Vagina (tissue), 2 donors: Measurements from ENCODE around the gene IQSEC1. TPM values are rescaled to one million over a fixed set of nuclear protein-coding genes. Genes with fewer than 3 reads are reported as not detected.

Experiments
- DNase-seq, 2 donors: peaks; one replicate each; pipeline ENCODE4 v3.0.0-alpha.2; 2017; ENCODE audit errors: extremely low spot score in 2 of 2
- H3K27ac ChIP-seq: fragments of 200-600 bp; sonication (generic); one replicate; pipeline ENCODE4 v1.5.1; 2019
- H3K27me3 ChIP-seq: fragments of 200-600 bp; sonication (generic); one replicate; pipeline ENCODE4 v1.5.1; 2019
- H3K36me3 ChIP-seq, 2 donors: fragments of 200-600 bp; sonication (generic); one replicate each; pipeline ENCODE4 v1.5.1; 2017 to 2019
- H3K4me1 ChIP-seq: fragments of 200-600 bp; sonication (generic); one replicate; pipeline ENCODE4 v1.5.1; 2019
- H3K4me3 ChIP-seq, 2 donors: fragments of 200-600 bp; sonication (generic); 1 replicate in 1 of 2; 2 replicates in 1 of 2; pipeline ENCODE4 v1.5.1; 2016 to 2019
- H3K9me3 ChIP-seq: fragments of 200-600 bp; sonication (generic); one replicate; pipeline ENCODE4 v1.5.1; 2019
- POLR2A ChIP-seq, 2 donors: fragments of 450-650 bp; IDR thresholded peaks; one replicate each; pipeline ENCODE4 v1.6.1; 2017; ENCODE audit warnings: antibody characterized with exemption in 2 of 2, mild to moderate bottlenecking in 2 of 2, moderate library complexity in 2 of 2
- POLR2AphosphoS5 ChIP-seq, 2 donors: sonication (generic); formaldehyde crosslinking; IDR thresholded peaks; one replicate each; pipeline ENCODE4 v1.9.0; 2017; ENCODE audit warnings: antibody characterized with exemption in 2 of 2, mild to moderate bottlenecking in 2 of 2, low read depth in 1 of 2; ENCODE audit not compliant: insufficient read depth in 1 of 2
- intact Hi-C: fragments of 100-400 bp; cut with DNase I; formaldehyde crosslinking; loops from one replicate; pipeline ENCODE4 v1.15.1; 2023
- total RNA-seq: library from RNA; depleted of rRNA; stranded (reverse); fragments of >200 nt; gene quantifications from one replicate; pipeline ENCODE4 v1.2.3, GENCODE V29; 2016
- TF ChIP-seq, protein P1 (sequence below), 3 experiments: fragments of 450-650 bp in 2 of 3; fragments of 200-600 bp in 1 of 3; sonication (generic) in 1 of 3; IDR thresholded peaks; one replicate each; pipeline ENCODE4 v1.5.1; 2017 to 2019; ENCODE audit warnings: antibody characterized with exemption in 3 of 3, mild to moderate bottlenecking in 2 of 3, moderate library complexity in 2 of 3

The IQSEC1 gene
- total RNA-seq, 1 donor from 2014 or later, result 34.9 TPM

DNA sequence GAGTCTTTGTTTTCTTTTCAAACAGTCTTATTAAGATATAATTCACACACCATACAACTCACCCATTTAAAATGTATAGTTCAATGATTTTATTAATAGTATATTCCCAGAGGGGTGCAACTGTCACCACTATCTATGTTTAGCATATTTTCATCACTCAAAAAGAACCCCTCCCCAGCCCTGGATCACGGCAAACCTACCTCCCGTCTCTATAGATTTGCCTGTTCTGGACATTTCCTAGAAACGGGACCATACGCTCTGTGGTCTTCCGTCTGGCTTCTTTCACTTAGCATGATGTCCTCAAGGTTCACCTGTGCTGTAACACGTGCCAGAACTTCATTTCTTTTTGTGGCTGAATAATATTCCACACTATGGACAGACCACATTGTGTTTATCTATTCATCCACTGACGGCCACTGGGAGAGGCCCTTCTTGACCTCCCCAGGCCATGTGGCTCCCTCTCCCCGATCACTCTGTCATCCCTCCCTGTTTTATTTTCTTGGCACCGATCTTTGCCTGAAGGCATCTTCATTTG lies 56.4 kb downstream of the IQSEC1 start:
- Histone ChIP-seq H3K4me1 (peaks cover 37% of the 10 kb centered on the region), H3K4me3 (no peak overlapping the region), H3K27ac (peak overlapping the region; percentile 68), H3K36me3 (no peaks in the 10 kb centered on the region), H3K27me3 (no peaks in the 10 kb centered on the region), H3K9me3 (no peaks in the 10 kb centered on the region)
- TF ChIP-seq, protein P1, sequence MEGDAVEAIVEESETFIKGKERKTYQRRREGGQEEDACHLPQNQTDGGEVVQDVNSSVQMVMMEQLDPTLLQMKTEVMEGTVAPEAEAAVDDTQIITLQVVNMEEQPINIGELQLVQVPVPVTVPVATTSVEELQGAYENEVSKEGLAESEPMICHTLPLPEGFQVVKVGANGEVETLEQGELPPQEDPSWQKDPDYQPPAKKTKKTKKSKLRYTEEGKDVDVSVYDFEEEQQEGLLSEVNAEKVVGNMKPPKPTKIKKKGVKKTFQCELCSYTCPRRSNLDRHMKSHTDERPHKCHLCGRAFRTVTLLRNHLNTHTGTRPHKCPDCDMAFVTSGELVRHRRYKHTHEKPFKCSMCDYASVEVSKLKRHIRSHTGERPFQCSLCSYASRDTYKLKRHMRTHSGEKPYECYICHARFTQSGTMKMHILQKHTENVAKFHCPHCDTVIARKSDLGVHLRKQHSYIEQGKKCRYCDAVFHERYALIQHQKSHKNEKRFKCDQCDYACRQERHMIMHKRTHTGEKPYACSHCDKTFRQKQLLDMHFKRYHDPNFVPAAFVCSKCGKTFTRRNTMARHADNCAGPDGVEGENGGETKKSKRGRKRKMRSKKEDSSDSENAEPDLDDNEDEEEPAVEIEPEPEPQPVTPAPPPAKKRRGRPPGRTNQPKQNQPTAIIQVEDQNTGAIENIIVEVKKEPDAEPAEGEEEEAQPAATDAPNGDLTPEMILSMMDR (IDR thresholded peaks at IDR 0.05), result no peak
- TF ChIP-seq POLR2A (IDR thresholded peaks at IDR 0.05) (no peak), POLR2AphosphoS5 (IDR thresholded peaks at IDR 0.05; ENCODE audit: insufficient read depth in 1 of 2, low read depth in 1 of 2) (no peak)
- intact Hi-C loops, result no loop called here
- no peak for DNase-seq

DNA sequence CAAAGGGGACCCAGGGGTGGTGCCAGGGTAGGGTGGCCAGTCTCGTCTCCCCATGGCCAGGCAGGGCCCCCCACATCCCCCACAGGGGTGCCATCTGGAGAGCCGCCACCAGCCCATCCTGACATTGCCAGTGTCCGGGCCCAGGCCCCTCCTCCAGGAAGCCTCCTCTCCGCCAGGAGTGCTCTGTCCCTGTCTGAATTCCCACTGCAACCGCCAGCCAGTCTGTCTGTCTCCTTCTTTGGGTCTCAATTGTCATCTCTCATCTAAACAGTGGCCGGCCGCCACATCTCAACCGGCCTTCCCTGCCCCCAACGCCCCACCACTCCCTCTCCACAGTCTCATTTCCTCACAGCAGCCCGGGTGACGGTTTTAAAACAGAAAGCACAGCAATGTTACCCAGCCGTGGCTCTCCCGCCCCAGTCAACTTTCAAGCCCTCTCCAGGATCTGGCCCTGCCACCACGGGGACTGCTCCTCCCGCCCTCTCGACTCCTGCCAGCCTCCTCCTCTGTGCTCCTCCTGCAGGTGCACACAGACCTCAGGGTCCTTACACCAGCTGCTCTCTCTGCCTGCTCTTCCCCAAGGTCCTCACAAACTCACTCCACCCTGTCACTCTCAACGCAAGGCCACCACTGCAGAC lies 57.0 kb downstream of the IQSEC1 start:
- Histone ChIP-seq H3K9me3 (no peaks in the 10 kb centered on the region), H3K27ac (peak overlapping the region; percentile 68), H3K36me3 (no peaks in the 10 kb centered on the region), H3K4me3 (peak overlapping the region in 1 of 2 donors; percentile 18), H3K4me1 (peaks cover 31% of the 10 kb centered on the region), H3K27me3 (no peaks in the 10 kb centered on the region)
- no peak for TF ChIP-seq POLR2A (IDR thresholded peaks at IDR 0.05)
- TF ChIP-seq POLR2AphosphoS5 (IDR thresholded peaks at IDR 0.05; ENCODE audit: insufficient read depth in 1 of 2, low read depth in 1 of 2), result peak in 1 of 2 donors; percentile 21
- TF ChIP-seq, protein P1 (IDR thresholded peaks at IDR 0.05), result no peak
- intact Hi-C loops, result no loop called here
- DNase-seq, result no peak

DNA sequence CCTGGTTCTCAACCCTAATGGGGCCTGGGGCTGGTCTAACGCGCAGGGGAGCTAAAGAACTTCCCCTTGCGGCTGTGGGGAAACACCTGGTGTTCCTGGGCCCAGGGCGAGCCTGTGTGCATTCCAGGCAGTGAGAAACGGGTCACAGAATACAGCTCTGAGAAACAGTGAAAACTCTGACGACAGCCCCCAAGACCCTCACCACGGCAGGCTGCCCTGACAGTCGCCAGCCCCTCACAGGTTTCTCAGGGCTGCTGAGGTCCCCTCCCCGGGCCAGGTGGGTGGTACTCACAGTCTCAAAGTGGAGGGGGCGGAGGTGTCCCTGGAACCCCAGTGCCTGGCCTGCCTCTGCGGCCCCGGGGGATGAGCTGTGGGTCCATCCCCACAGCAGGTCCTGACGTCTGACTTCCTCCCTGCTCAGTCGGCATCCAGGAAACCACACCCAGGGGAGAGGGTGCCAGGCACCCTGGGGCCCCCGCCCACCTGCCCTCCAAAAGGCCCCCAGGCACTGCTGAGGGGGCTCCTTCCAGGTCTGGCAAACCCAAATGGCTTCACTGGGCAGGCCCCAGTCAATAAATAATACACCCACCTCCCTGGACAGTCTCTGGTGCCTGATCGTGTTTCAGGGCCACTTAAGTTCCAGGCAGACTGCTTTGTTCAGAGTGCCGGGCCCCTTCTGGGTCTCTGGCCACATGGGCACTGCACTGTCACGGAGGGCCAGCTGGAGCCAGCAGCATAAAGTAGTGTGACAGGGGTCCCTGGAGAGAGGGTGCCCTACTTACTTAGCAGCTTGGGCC lies 57.7 kb downstream of the IQSEC1 start:
- H3K9me3 ChIP-seq, result no peaks in the 10 kb centered on the region
- no peaks in the 10 kb centered on the region for H3K36me3 ChIP-seq
- peak in 1 of 2 donors; percentile 34 for TF ChIP-seq POLR2A (IDR thresholded peaks at IDR 0.05)
- TF ChIP-seq, protein P1 (IDR thresholded peaks at IDR 0.05), result no peak
- H3K27me3 ChIP-seq, result no peaks in the 10 kb centered on the region
- peak overlapping the region; percentile 68 for H3K27ac ChIP-seq
- peak overlapping the region; percentile 10 to 18 for H3K4me3 ChIP-seq
- intact Hi-C loops, result no loop called here
- peaks cover 24% of the 10 kb centered on the region for H3K4me1 ChIP-seq
- no peak for DNase-seq

DNA sequence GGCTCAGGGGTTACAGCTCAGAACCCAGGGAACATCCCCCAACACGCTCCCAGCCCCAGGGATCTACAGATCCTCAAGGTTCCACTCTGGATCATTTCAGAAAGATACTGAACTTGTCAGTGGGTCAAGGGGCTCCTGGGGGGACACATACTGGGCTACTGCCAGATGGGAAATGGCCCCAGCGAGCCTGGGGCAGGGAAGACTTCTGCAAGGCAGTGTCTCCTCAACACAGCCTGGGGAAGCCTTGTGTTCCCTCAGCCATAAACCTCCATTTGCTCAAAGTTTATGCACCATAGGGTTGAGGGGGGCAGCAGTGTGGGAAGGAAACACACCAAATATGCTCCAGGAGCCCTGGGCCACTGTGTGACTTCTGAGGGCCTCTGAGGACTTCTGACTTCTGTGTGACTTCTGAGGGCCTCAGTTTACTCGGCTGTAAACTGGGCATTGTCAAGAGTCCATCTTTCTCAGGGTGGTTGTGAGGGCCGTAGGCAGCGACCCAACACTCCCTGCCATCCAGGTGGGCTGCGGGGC lies 58.4 kb downstream of the IQSEC1 start:
- no peaks in the 10 kb centered on the region for H3K36me3 ChIP-seq
- peak overlapping the region; percentile 10 to 18 for H3K4me3 ChIP-seq
- DNase-seq, result no peak
- H3K27ac ChIP-seq, result peak overlapping the region; percentile 68
- TF ChIP-seq, protein P1 (IDR thresholded peaks at IDR 0.05), result no peak
- TF ChIP-seq POLR2AphosphoS5 (IDR thresholded peaks at IDR 0.05; ENCODE audit: insufficient read depth in 1 of 2, low read depth in 1 of 2) (no peak), POLR2A (IDR thresholded peaks at IDR 0.05) (no peak)
- no peaks in the 10 kb centered on the region for H3K9me3 ChIP-seq
- peaks cover 25% of the 10 kb centered on the region for H3K4me1 ChIP-seq
- H3K27me3 ChIP-seq, result no peaks in the 10 kb centered on the region
- intact Hi-C loops, result no loop called here
